HG03457 (cell line): ENCODE data around the gene KRTDAP.

Experiments
- ATAC-seq: cut with Tn5 transposase; IDR thresholded peaks from one replicate; pipeline ENCODE4 v1.9.1; 2021; ENCODE audit warnings: moderate number of reproducible peaks; ENCODE audit not compliant: unreplicated experiment

KRTDAP gene, protein sequence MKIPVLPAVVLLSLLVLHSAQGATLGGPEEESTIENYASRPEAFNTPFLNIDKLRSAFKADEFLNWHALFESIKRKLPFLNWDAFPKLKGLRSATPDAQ

GRCh38 chr19:35490364-35490763, at the start of gene KRTDAP:
TSS of gene KRTDAP (minus strand) at chr19:35490464. CDS start at chr19:35490442, 22 bp downstream.
- ATAC-seq: no peak

- no peak for ATAC-seq
Measured at GRCh38 chr19:35539850-35540249, 49.6 kb upstream of the KRTDAP start.

DNA sequence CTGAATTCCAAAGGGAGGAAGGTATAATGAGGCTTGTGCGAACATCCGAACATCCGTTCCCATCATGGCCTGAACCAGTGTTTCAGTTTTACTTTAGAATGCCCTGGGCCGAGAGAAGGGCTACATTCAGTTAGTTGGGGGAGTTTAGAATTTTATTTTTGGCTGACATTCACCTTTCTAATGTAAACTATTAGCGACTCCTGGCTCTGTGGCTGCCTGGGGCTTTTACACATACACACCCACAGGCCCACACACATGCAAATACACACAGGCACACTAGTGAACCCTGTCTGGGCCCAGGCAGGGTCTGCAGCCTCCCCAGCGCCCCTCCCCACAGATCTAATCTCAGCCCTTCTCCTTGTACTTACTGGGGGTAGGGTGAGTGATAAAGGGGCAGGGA, 49.0 kb upstream of the KRTDAP start:
- no peak for ATAC-seq

GRCh38 chr19:35534803-35535480, 44.7 kb upstream of the KRTDAP start:
- ATAC-seq: no peak

- ATAC-seq: no peak
Measured at GRCh38 chr19:35533822-35534392, 43.6 kb upstream of the KRTDAP start.

DNA sequence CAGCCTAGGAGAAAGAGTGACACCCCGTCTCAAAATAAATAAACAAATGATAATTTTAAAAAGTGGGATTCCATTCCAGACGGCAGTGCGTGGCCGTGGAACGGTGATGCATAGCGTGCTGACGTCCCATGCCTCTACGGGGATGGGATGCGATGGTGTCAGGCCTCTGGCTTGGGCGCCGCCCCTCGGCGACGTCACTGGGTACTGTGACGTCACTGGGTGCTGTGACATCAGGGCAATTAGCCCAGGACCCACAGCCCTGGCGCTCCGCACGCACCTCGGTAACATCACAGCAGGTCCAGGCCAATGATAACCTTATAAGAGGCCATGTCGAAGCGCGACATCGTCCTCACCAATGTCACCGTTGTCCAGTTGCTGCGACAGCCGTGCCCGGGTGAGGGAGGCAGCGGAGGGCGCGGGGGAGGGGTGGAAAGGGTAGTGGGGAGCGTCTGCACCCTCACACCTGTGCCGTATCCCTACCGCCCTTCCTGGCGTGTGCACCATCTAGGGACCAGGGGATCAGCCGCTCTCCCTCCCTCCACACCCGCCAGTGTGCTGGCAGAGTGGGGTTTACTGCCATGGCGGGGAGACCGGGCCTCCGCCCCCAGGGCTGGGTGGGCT, 43.0 kb upstream of the KRTDAP start, which contains the start of gene GAPDHS:
TSS of gene GAPDHS (plus strand) at position 256 of the 621 bp plus-strand sequence. CDS start at position 328, 72 bp downstream.
- no peak for ATAC-seq

GRCh38 chr19:35531291-35531690, 41.0 kb upstream of the KRTDAP start:
- no peak for ATAC-seq

DNA sequence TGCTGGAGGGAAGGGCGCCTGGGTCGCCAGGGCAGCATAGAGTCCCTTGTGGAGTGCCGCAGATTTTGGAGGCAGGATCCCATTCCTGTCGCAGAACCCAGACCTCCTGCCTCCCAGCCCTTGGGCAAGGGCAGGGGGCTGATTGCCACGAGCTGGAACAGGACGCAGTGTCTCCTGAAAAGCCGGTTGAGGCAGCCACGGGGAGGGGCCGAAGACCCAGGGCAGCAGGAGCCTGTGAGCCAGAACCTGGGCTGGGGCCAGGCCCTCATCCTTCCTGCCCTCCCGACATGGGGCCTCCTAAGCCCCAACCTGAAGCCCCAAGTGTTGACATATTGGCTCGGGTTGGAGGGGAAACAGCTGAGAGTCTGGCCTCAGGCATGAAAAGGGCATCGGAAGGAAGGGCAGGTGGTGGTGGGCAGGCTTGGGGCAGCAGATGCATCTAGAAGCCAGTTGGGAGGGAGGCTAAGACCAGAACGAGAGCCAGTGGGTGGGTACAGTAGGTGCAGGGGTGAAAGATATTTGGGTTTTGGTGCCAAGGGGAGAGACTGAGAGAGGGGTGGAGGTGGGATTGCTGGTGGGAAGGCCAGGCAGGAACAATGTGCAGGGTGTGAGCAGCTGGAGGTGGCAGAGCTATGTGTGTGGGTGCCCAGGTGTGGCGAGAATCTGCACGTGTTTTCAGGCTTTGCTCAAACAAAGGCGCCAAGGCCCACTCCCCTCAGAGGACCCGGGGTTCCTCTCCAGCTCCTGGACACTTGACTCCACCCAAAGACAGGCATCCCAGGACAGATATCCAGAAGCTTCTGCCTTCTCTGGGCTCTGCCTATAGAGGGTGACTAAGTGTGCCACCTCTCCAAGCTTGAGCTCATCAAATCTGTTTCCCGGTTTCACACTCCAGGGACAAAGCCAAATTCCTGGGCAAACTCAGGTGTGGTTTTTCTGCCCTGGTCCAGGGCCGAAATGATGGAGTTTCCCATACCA, 39.3 kb upstream of the KRTDAP start:
- no peak for ATAC-seq

- ATAC-seq: no peak
Measured at GRCh38 chr19:35528218-35529038, 38.2 kb upstream of the KRTDAP start, which contains the start of gene SBSN. TSS of gene SBSN (minus strand) at chr19:35528311. CDS start at chr19:35528281, 30 bp downstream.

DNA sequence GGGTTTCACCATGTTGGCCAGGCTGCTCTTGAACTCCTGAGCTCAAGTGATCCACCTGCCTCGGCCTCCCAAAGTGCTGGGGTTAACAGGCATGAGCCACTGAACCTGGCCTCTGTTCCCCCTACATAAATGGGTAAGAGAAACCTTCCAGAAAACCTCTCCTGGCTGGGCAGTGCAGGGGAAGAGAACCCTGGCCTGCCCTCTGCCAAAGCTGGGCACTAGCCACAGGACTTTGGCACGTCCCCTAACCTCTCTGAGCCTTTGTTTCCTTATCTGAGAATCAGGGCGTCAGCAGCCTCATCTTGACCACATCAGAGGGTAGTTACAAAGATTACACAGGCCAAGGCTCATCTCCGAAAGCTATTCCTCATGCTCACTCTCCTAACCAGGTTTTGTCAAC, 35.6 kb upstream of the KRTDAP start:
- ATAC-seq: no peak

- no peak for ATAC-seq
Measured at GRCh38 chr19:35524181-35524837, 34.0 kb upstream of the KRTDAP start.

- ATAC-seq: no peak
Measured at GRCh38 chr19:35522745-35523327, 32.6 kb upstream of the KRTDAP start.

GRCh38 chr19:35521124-35521743, 31.0 kb upstream of the KRTDAP start:
- no peak for ATAC-seq

GRCh38 chr19:35519291-35519690, 29.0 kb upstream of the KRTDAP start:
- no peak for ATAC-seq

GRCh38 chr19:35518313-35518712, 28.0 kb upstream of the KRTDAP start:
- ATAC-seq: no peak

- ATAC-seq: no peak
Measured at GRCh38 chr19:35517342-35517741, 27.1 kb upstream of the KRTDAP start.

DNA sequence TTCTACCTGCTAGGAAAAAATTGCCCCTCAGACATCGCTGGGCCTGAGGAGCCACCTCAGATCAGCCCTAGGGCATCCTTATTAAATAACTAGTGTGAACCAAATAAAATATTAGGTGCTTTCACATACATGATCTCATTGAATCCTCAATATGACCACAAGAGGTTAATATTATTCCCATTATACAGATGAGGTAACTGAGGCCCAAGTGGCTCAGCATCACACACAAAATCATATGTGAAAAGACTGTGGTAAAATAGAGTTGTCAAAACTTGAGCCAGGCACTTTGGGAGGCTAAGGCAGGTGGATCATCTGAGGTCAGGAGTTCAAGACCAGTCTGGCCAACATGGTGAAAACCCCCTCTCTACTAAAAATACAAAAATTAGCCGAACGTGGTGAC, 26.0 kb upstream of the KRTDAP start:
- no peak for ATAC-seq

GRCh38 chr19:35514282-35514809, 24.1 kb upstream of the KRTDAP start:
- ATAC-seq: no peak
